Pancreas (tissue), 10 donors: ENCODE measurements around the gene ADAMTSL4. TPM values are rescaled to one million over a fixed set of nuclear protein-coding genes. Genes with fewer than 3 reads are reported as not detected.

Experiments used
- ATAC-seq, 4 donors: fragments of 200-7000 bp; cut with Tn5 transposase; one replicate each; pipeline versions ENCODE4 v1.8.0 to v1.9.1; 2020; ENCODE audit warnings: mild to moderate bottlenecking in 4 of 4, moderate library complexity in 4 of 4
- DNase-seq, 6 donors: peaks; one replicate each; pipeline ENCODE4 v3.0.0-alpha.2; 2020
- FAIRE-seq: peaks from 2 replicates; lab custom pipeline; 2012; peaks lifted over from hg19 to GRCh38; lab: Jason Lieb, UNC
- H3K27ac ChIP-seq, 4 donors: fragments of 200-600 bp; sonication (generic); 1 replicate in 3 of 4; 2 replicates in 1 of 4; pipeline versions ENCODE4 v1.5.0 to v1.8.0; 2020
- H3K27me3 ChIP-seq, 4 donors: fragments of 200-600 bp; one replicate each; pipeline ENCODE4 v1.8.0; 2021
- H3K36me3 ChIP-seq, 3 donors: fragments of 200-600 bp; sonication (generic) in 1 of 3; one replicate each; pipeline versions ENCODE4 v1.5.0 to v1.8.0; 2020 to 2021
- H3K4me1 ChIP-seq, 3 donors: fragments of 200-600 bp; one replicate each; pipeline ENCODE4 v1.8.0; 2021
- H3K4me3 ChIP-seq, 4 donors: fragments of 200-600 bp; sonication (generic) in 2 of 4; one replicate each; pipeline versions ENCODE4 v1.5.0 to v1.8.0; 2020 to 2021
- H3K9me3 ChIP-seq, 4 donors: fragments of 200-600 bp; one replicate each; pipeline ENCODE4 v1.8.0; 2021
- CTCF ChIP-seq, 4 donors: fragments of 200-600 bp; sonication (generic) in 3 of 4; IDR thresholded peaks; one replicate each; pipeline versions ENCODE4 v1.5.0 to v1.8.0; 2021; ENCODE audit warnings: antibody characterized with exemption in 4 of 4
- WGBS, 2 donors: extraction: QIAGEN DNeasy Blood & Tissue Kit; methylation state at CpG; one replicate each; pipeline ENCODE4 v1.1.7; 2013; 5-methylcytosine and 5-hydroxymethylcytosine counted together
- intact Hi-C, 3 donors: fragments of 100-400 bp; cut with DNase I; formaldehyde crosslinking; loops; one replicate each; pipeline versions ENCODE4 v1.11.1 to v1.14.2; 2022
- polyA plus RNA-seq, 2 donors: library from polyadenylated mRNA; stranded (reverse); fragments of 200-250 nt; gene quantifications; one replicate each; pipeline ENCODE4 v1.2.3, GENCODE V29; 2013
- total RNA-seq, 6 donors: library from RNA; stranded (reverse); fragmentation: NEBNext Ultra II Directional in 4 of 6; extraction: Animal tissue kit (Norgen Biotek cat#: 25700) in 4 of 6; gene quantifications; one replicate each; pipeline versions ENCODE4 v1.2.1 to v1.2.4, GENCODE V29; 2021 to 2023
- donor health status: healthy with polysubstance abuse.
- donor health status: DM: no; HTN: no; CAD: no; lungs with moderate emphysema.
- donor health status: DM: no; HTN: no; CAD: no.
- donor health status: control.
- donor health status: control.
- donor health status: Bipolar disorder and iron deficiency.
- donor health status: DM: yes; HTN: yes; CAD: no.
- donor health status: DM: no; HTN: no; CAD: no.
- donor health status: DM: no; HTN: no; CAD: no.
- donor health status: DM: yes; HTN: yes; CAD: no.

ADAMTSL4 gene
- total and polyA plus RNA-seq, 8 donors: 1.3 to 8.0 (median 3.4) TPM

GRCh38 chr1:150576794-150577556, 27.8 kb downstream of the ADAMTSL4 start:
- no peak for TF ChIP-seq CTCF (IDR thresholded peaks at IDR 0.05)
- peaks cover 19 to 42% (median 41%) of the 10 kb centered on the region in 3 donors for H3K4me1 ChIP-seq
- peaks cover 0 to 27% (median 20%) of the 10 kb centered on the region in 3 donors for H3K36me3 ChIP-seq

GRCh38 chr1:150577557-150578271, 28.5 kb downstream of the ADAMTSL4 start:
- intact Hi-C loops: no loop called here
- H3K27me3 ChIP-seq: no peaks in the 10 kb centered on the region
- TF ChIP-seq CTCF (IDR thresholded peaks at IDR 0.05): no peak
- peaks cover 0 to 20% (median 17%) of the 10 kb centered on the region in 3 donors for H3K36me3 ChIP-seq
- H3K27ac ChIP-seq: peak overlapping the region; percentile 96 to 100 (median 98)
- no peak for ATAC-seq
- no peaks in the 10 kb centered on the region for H3K9me3 ChIP-seq
- H3K4me1 ChIP-seq: peaks cover 18 to 34% (median 33%) of the 10 kb centered on the region in 3 donors
- DNase-seq: no peak
- no peak for FAIRE-seq
- 0 to 1% methylated on average over 11 of the region's 11 CpGs for WGBS, 2 donors
- peak overlapping the region; percentile 77 to 98 (median 95) for H3K4me3 ChIP-seq

More at GRCh38 chr1:150576794-150577556, 27.8 kb downstream of the ADAMTSL4 start:
- Histone ChIP-seq H3K27ac (peak overlapping the region in 3 of 4 donors; percentile 98 to 100 (median 99)), H3K9me3 (no peaks in the 10 kb centered on the region), H3K27me3 (no peaks in the 10 kb centered on the region), H3K4me3 (peak overlapping the region; percentile 77 to 98 (median 95))
- no peak for FAIRE-seq
- no peak for DNase-seq
- intact Hi-C loops: no loop called here
- WGBS, 2 donors: 1 to 3% methylated on average over 2 of the region's 2 CpGs
- no peak for ATAC-seq

GRCh38 chr1:150578272-150579109, 29.3 kb downstream of the ADAMTSL4 start:
- intact Hi-C loops: no loop called here
- ATAC-seq (peak; percentile 5 to 27 (median 17)), DNase-seq (peak in 5 of 6 donors; percentile 48 to 88 (median 72)), FAIRE-seq (no peak)
- Histone ChIP-seq H3K27me3 (no peaks in the 10 kb centered on the region), H3K4me3 (peak overlapping the region; percentile 77 to 98 (median 95)), H3K4me1 (peaks cover 10 to 27% (median 25%) of the 10 kb centered on the region in 3 donors), H3K27ac (peak overlapping the region; percentile 96 to 100 (median 98)), H3K36me3 (peaks cover 0 to 12% (median 9%) of the 10 kb centered on the region in 3 donors), H3K9me3 (no peaks in the 10 kb centered on the region)
- no peak for TF ChIP-seq CTCF (IDR thresholded peaks at IDR 0.05)
- WGBS, 2 donors: 0 to 1% methylated on average over 50 of the region's 50 CpGs

- no peak for TF ChIP-seq CTCF (IDR thresholded peaks at IDR 0.05)
- peak; percentile 89 to 96 (median 94) for DNase-seq
- no peak for FAIRE-seq
- 0% methylated on average over 67 to 94 of the region's 94 CpGs for WGBS, 2 donors
- H3K9me3 ChIP-seq: no peaks in the 10 kb centered on the region
- H3K4me3 ChIP-seq: peak within 1 kb of the TSS; percentile 77 to 98 (median 95)
- no peaks in the 10 kb centered on the region for H3K27me3 ChIP-seq
- H3K4me1 ChIP-seq: peaks cover 5 to 19% (median 17%) of the 10 kb centered on the region in 3 donors
- peak within 1 kb of the TSS; percentile 96 to 100 (median 98) for H3K27ac ChIP-seq
- intact Hi-C loops: no loop called here
- ATAC-seq: peak; percentile 81 to 85 (median 83)
- peaks cover 0 to 9% (median 5%) of the 10 kb centered on the region in 3 donors for H3K36me3 ChIP-seq
Measured at GRCh38 chr1:150579110-150579944, 30.1 kb downstream of the ADAMTSL4 start, which contains the start of gene MCL1. MCL1 (minus strand) TSS chr1:150579610; CDS start chr1:150579530, 80 bp downstream.
